Measurements from ENCODE around the gene RAB5A.

Gene RAB5A

GRCh38 chr3:19907523-19907922 lies 39.4 kb upstream of the RAB5A start:
- TF ChIP-seq CTCF (IDR thresholded peaks at IDR 0.05) (no peak), ZFX (IDR thresholded peaks at IDR 0.05; ENCODE audit: borderline replicate concordance) (no peak)
- no peak overlapping the region for H3K27ac ChIP-seq

- TF ChIP-seq CTCF (IDR thresholded peaks at IDR 0.05) (no peak), ZFX (IDR thresholded peaks at IDR 0.05; ENCODE audit: borderline replicate concordance) (no peak)
- H3K27ac ChIP-seq = no peak overlapping the region
Observed at GRCh38 chr3:19911452-19911851, 35.4 kb upstream of the RAB5A start.

GRCh38 chr3:19917167-19917566 lies 29.7 kb upstream of the RAB5A start:
- no peak overlapping the region for H3K27ac ChIP-seq
- TF ChIP-seq CTCF (IDR thresholded peaks at IDR 0.05) (no peak), ZFX (IDR thresholded peaks at IDR 0.05; ENCODE audit: borderline replicate concordance) (no peak)

- TF ChIP-seq CTCF (IDR thresholded peaks at IDR 0.05) (no peak), ZFX (IDR thresholded peaks at IDR 0.05; ENCODE audit: borderline replicate concordance) (no peak)
- H3K27ac ChIP-seq = no peak overlapping the region
Observed at GRCh38 chr3:19920401-19921080, 26.4 kb upstream of the RAB5A start.

GRCh38 chr3:19931180-19931692 lies 15.7 kb upstream of the RAB5A start:
- TF ChIP-seq ZFX (IDR thresholded peaks at IDR 0.05; ENCODE audit: borderline replicate concordance) = no peak
- TF ChIP-seq CTCF (IDR thresholded peaks at IDR 0.05) = no peak
- H3K27ac ChIP-seq = no peak overlapping the region

- H3K27ac ChIP-seq = no peak overlapping the region
- TF ChIP-seq CTCF (IDR thresholded peaks at IDR 0.05) (no peak), ZFX (IDR thresholded peaks at IDR 0.05; ENCODE audit: borderline replicate concordance) (no peak)
Observed at GRCh38 chr3:19931767-19932188, 15.1 kb upstream of the RAB5A start.

- H3K27ac ChIP-seq = no peak overlapping the region
- TF ChIP-seq ZFX (IDR thresholded peaks at IDR 0.05; ENCODE audit: borderline replicate concordance) = no peak
- TF ChIP-seq CTCF (IDR thresholded peaks at IDR 0.05) = no peak
Observed at GRCh38 chr3:19932422-19932821, 14.5 kb upstream of the RAB5A start.

Data from 22Rv1 (cell line).